HG03108 (cell line): Measurements from ENCODE around the gene THBS1.

Experiments used
- ATAC-seq: cut with Tn5 transposase; IDR thresholded peaks from one replicate; pipeline ENCODE4 v1.9.1; 2021; ENCODE audit warnings: moderate library complexity; ENCODE audit not compliant: unreplicated experiment

THBS1 gene

GRCh38 chr15:39602143-39602542 lies 21.3 kb downstream of the THBS1 start:
- ATAC-seq: no peak

- ATAC-seq: no peak
Observed at GRCh38 chr15:39605146-39605545, 24.3 kb downstream of the THBS1 start.

- ATAC-seq: no peak
Observed at GRCh38 chr15:39608185-39609139, 27.6 kb downstream of the THBS1 start.

GRCh38 chr15:39609166-39609916 lies 28.5 kb downstream of the THBS1 start:
- ATAC-seq: no peak

GRCh38 chr15:39610665-39611064 lies 29.8 kb downstream of the THBS1 start:
- no peak for ATAC-seq

GRCh38 chr15:39613271-39613670 lies 32.4 kb downstream of the THBS1 start:
- no peak for ATAC-seq

- no peak for ATAC-seq
Observed at GRCh38 chr15:39613861-39614260, 33.0 kb downstream of the THBS1 start.

GRCh38 chr15:39616731-39617455 lies 36.0 kb downstream of the THBS1 start:
- no peak for ATAC-seq

- ATAC-seq: no peak
Observed at GRCh38 chr15:39618063-39618823, 37.4 kb downstream of the THBS1 start.

- ATAC-seq: no peak
Observed at GRCh38 chr15:39621210-39621609, 40.3 kb downstream of the THBS1 start.

- ATAC-seq: no peak
Observed at GRCh38 chr15:39621976-39622375, 41.1 kb downstream of the THBS1 start.

GRCh38 chr15:39622660-39623516 lies 42.0 kb downstream of the THBS1 start:
- ATAC-seq: no peak

- peak; percentile 93 for ATAC-seq
Observed at GRCh38 chr15:39623529-39623931, 42.7 kb downstream of the THBS1 start.

- ATAC-seq: peak; percentile 33
Observed at GRCh38 chr15:39624806-39625205, 43.9 kb downstream of the THBS1 start.

- ATAC-seq: no peak
Observed at GRCh38 chr15:39625451-39625850, 44.6 kb downstream of the THBS1 start.

- ATAC-seq: no peak
Observed at GRCh38 chr15:39625856-39626255, 45.0 kb downstream of the THBS1 start.

- no peak for ATAC-seq
Observed at GRCh38 chr15:39627451-39628143, 46.7 kb downstream of the THBS1 start.

GRCh38 chr15:39628144-39628508 lies 47.2 kb downstream of the THBS1 start:
- no peak for ATAC-seq
